K562 (cell line): ENCODE measurements around the gene SOX15. TPM values are rescaled to one million over a fixed set of nuclear protein-coding genes. Genes with fewer than 3 reads are reported as not detected.
A peak's percentile ranks its signal among the peaks of the same experiment; 100 is the strongest.

ENCODE experiments used
- C11orf30 ChIP-seq: fragments of 450-650 bp; IDR thresholded peaks from 2 replicates; pipeline ENCODE4 v1.6.1; 2016; ENCODE audit warnings: low read depth, mild to moderate bottlenecking
- FIP1L1 ChIP-seq: fragments of 200-400 bp; formaldehyde crosslinking; IDR thresholded peaks from 2 replicates; pipeline ENCODE4 v1.6.1; 2018; ENCODE audit warnings: mild to moderate bottlenecking, low read depth, low read length; ENCODE audit not compliant: poor library complexity, severe bottlenecking
- HLTF ChIP-seq: fragments of 450-650 bp; IDR thresholded peaks from 2 replicates; pipeline ENCODE4 v1.6.1; 2016
- MAZ ChIP-seq, 2 experiments: fragments of 450-650 bp in 1 of 2; sonication (generic) in 1 of 2; formaldehyde crosslinking; IDR thresholded peaks in 1 of 2; conservative IDR thresholded peaks in 1 of 2; 2 replicates each; pipeline versions ENCODE4 v1.4.0 to v1.5.0; 2020; ENCODE audit warnings: mild to moderate bottlenecking in 1 of 2, missing genetic modification reagents in 1 of 2
- POLR2G ChIP-seq: fragments of 200-400 bp; formaldehyde crosslinking; IDR thresholded peaks from 2 replicates; pipeline ENCODE4 v1.6.1; 2017; ENCODE audit warnings: low read depth, mild to moderate bottlenecking, antibody characterized with exemption, low read length, moderate library complexity
- RBM17 ChIP-seq: fragments of 200-400 bp; formaldehyde crosslinking; IDR thresholded peaks from 2 replicates; pipeline ENCODE4 v1.6.1; 2017; ENCODE audit warnings: low read depth, mild to moderate bottlenecking, low read length, borderline replicate concordance
- SMARCE1 ChIP-seq: fragments of 450-650 bp; IDR thresholded peaks from 2 replicates; pipeline ENCODE4 v1.7.1; 2016; ENCODE audit warnings: mild to moderate bottlenecking
- TGIF2 ChIP-seq: sonication (generic); formaldehyde crosslinking; IDR thresholded peaks from 2 replicates; pipeline ENCODE4 v1.8.1; 2022; ENCODE audit warnings: mild to moderate bottlenecking, missing genetic modification reagents, moderate library complexity
- THAP7 ChIP-seq: fragments of 250-450 bp; sonication (Bioruptor Pico); IDR thresholded peaks from 2 replicates; pipeline ENCODE4 v1.5.0; 2021
- YY1 ChIP-seq, 3 experiments: IDR thresholded peaks; 2 replicates each; pipeline ENCODE4 v1.6.1; 2011; ENCODE audit warnings: low read length in 2 of 3, mild to moderate bottlenecking in 2 of 3, moderate library complexity in 2 of 3, borderline replicate concordance in 1 of 3, control low read depth in 1 of 3, low read depth in 1 of 3; ENCODE audit not compliant: insufficient read depth in 3 of 3, insufficient replicate concordance in 2 of 3, control insufficient read depth in 1 of 3, insufficient read length in 1 of 3; ENCODE audit errors: extremely low read depth in 1 of 3
- ZBTB11 ChIP-seq, 3 experiments: fragments of 200-800 bp in 1 of 3; fragments of 250-450 bp in 1 of 3; fragments of 450-650 bp in 1 of 3; sonication (Bioruptor Pico) in 1 of 3; sonication (Bioruptor generic) in 1 of 3; formaldehyde crosslinking in 1 of 3; IDR thresholded peaks; 2 replicates each; pipeline versions ENCODE4 v1.6.1 to v1.8.0; 2016 to 2022; ENCODE audit warnings: mild to moderate bottlenecking in 2 of 3, missing genetic modification characterization in 2 of 3, missing compliant biosample characterization in 1 of 3, moderate library complexity in 1 of 3
- ZBTB9 ChIP-seq: fragments of 450-650 bp; formaldehyde crosslinking; IDR thresholded peaks from 2 replicates; pipeline ENCODE4 v1.4.0; 2020; ENCODE audit warnings: mild to moderate bottlenecking, moderate library complexity
- ZNF146 ChIP-seq: IDR thresholded peaks from one replicate; pipeline ENCODE4 v1.6.1; 2018; ENCODE audit warnings: missing compliant biosample characterization; ENCODE audit not compliant: unreplicated experiment
- ZNF584 ChIP-seq: fragments of 200-800 bp; sonication (Bioruptor generic); IDR thresholded peaks from 2 replicates; pipeline ENCODE4 v1.6.1; 2016; ENCODE audit warnings: low read depth, mild to moderate bottlenecking, missing genetic modification characterization, missing compliant biosample characterization
- polyA plus RNA-seq, 8 experiments: library from polyadenylated mRNA; depleted of rRNA in 4 of 8; stranded (reverse) in 5 of 8; unstranded in 3 of 8; fragments of >200 nt; fragmentation: Nextera tagmentation in 2 of 8; fragmentation: Illumina TruSeq in 1 of 8; extraction: Ambion mirVana in 2 of 8; extraction: Trizol in 1 of 8; gene quantifications; 2 replicates each; pipeline versions ENCODE4 v1.2.1 to v1.2.3, GENCODE V29; 2011 to 2014; ENCODE audit warnings: inconsistent platforms in 1 of 8, missing spikeins in 1 of 8
- total RNA-seq, 7 experiments: library from RNA; depleted of rRNA in 6 of 7; stranded (reverse); fragments of >200 nt in 6 of 7; fragmentation: Illumina TruSeq in 2 of 7; extraction: Trizol in 2 of 7; gene quantifications; 2 replicates each; pipeline versions ENCODE4 v1.2.1 to v1.2.3, GENCODE V29; 2011 to 2021; ENCODE audit warnings: low replicate concordance in 1 of 7
- TF ChIP-seq, protein P1 (sequence below): fragments of 450-650 bp; IDR thresholded peaks from 2 replicates; pipeline ENCODE4 v1.7.1; 2018; ENCODE audit warnings: mild to moderate bottlenecking, low read depth; ENCODE audit not compliant: partially characterized antibody

SOX15 gene
- total and polyA plus RNA-seq, 9 of the 15 experiments (the other 6 are each of a cell fraction or from before 2014, with no cell fraction given) = 0.07 to 0.33 (median 0.19) TPM; not detected in 5

DNA sequence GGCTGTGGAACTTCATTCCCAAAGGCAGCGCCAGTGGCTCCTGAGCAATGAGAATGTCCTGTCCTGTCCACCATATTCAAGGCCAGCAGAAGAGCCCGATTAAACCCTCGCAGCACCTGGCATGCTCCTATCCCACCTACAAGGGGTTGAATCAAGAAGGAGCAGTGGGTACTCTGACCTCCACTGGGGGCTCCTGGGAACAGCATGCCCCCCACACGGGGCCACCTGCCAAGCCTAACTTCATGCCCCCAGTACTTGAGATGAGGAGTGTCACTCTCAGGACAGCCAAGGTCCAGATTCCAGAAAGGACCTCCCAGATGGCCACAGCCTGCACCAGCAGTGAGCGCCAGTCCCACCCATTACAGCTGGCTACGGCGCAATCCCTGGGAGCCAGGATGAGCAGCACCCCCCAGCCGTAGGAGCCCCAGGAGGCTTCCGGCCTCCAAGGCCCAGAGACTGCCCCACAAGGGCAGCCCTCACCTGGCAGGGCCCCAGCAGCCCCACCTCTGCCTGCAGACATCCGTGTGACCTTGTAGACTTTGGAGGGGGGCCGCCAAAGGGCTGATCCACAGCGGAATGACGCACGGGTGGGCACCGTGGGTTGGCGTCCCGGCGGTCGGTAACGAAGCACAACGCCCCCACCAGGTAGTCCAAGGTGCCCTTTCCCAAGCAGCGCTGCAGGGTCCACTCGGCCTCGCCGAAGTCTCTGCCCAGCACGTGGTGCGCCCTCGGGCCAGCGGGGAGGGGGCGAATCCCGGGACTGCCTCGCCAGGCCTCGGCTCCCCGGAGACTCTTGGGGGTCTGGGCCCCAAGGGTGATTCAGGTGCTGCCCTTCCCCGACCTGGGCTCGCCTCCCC is 7.3 kb downstream of the SOX15 start (continued):
- TF ChIP-seq THAP7 (no peak), FIP1L1 (no peak), POLR2G (peak; percentile 16; the same call in 1 of the 2 replicates), ZNF146 (no peak), TGIF2 (CRISPR knock-in tag) (0 out of 2 replicates have a peak, but pooled peaks have one; percentile 54), SMARCE1 (no peak), MAZ (CRISPR knock-in tag; conservative IDR thresholded peaks at IDR 0.05 in 1 of 2, IDR thresholded peaks at IDR 0.05 in 1 of 2) (peak in 1 of 2 experiments; percentile 48; a peak in 2 of 4 replicates), ZBTB9 (CRISPR knock-in tag) (0 out of 2 replicates have a peak, but pooled peaks have one; percentile 76), ZNF584 (CRISPR knock-in tag) (0 out of 2 replicates have a peak, but pooled peaks have one; percentile 45), C11orf30 (no peak), YY1 (IDR thresholded peaks at IDR 0.05; ENCODE audit: borderline replicate concordance in 1 of 3, control insufficient read depth in 1 of 3, extremely low read depth in 1 of 3, insufficient read depth in 3 of 3, insufficient read length in 1 of 3, insufficient replicate concordance in 2 of 3, low read depth in 1 of 3, low read length in 2 of 3) (no peak), RBM17 (no peak), ZBTB11 (CRISPR knock-in tag; IDR thresholded peaks at IDR 0.05) (no peak), HLTF (no peak)
- TF ChIP-seq, protein P1, sequence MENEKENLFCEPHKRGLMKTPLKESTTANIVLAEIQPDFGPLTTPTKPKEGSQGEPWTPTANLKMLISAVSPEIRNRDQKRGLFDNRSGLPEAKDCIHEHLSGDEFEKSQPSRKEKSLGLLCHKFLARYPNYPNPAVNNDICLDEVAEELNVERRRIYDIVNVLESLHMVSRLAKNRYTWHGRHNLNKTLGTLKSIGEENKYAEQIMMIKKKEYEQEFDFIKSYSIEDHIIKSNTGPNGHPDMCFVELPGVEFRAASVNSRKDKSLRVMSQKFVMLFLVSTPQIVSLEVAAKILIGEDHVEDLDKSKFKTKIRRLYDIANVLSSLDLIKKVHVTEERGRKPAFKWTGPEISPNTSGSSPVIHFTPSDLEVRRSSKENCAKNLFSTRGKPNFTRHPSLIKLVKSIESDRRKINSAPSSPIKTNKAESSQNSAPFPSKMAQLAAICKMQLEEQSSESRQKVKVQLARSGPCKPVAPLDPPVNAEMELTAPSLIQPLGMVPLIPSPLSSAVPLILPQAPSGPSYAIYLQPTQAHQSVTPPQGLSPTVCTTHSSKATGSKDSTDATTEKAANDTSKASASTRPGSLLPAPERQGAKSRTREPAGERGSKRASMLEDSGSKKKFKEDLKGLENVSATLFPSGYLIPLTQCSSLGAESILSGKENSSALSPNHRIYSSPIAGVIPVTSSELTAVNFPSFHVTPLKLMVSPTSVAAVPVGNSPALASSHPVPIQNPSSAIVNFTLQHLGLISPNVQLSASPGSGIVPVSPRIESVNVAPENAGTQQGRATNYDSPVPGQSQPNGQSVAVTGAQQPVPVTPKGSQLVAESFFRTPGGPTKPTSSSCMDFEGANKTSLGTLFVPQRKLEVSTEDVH = no peak
